Activated CD8-positive, alpha-beta T cell treated with anti-CD3 and anti-CD28 coated beads, Interleukin-2, amount 10 ng/mL, durations not matched to agents 7 days and 5 days (primary cell): ENCODE measurements around the gene PDE4D. TPM values are rescaled to one million over a fixed set of nuclear protein-coding genes. Genes with fewer than 3 reads are reported as not detected.
A peak's percentile ranks its signal among the peaks of the same experiment; 100 is the strongest.

Source experiments
- ATAC-seq: fragments of 150-1000 bp; cut with Tn5 transposase; one replicate; pipeline ENCODE4 v1.10.0; 2021; ENCODE audit warnings: moderate library complexity
- CTCF ChIA-PET: fragments of 350-600 bp; sonication (Branson Sonifier 250); formaldehyde crosslinking; loops from one replicate; lab custom pipeline; 2021; ENCODE audit warnings: antibody characterized with exemption; lab: Charles Lee
- POLR2A ChIA-PET: fragments of 350-600 bp; sonication (Branson Sonifier 250); formaldehyde crosslinking; loops from one replicate; lab custom pipeline; 2021; ENCODE audit warnings: antibody characterized with exemption; lab: Charles Lee
- DNase-seq: peaks from one replicate; pipeline ENCODE4 v3.0.0-alpha.2; 2020
- H3K27ac Mint-ChIP-seq: one replicate; pipeline ENCODE4 v1.8.0; 2021; ENCODE audit warnings: mild to moderate bottlenecking, mixed read lengths
- H3K27me3 Mint-ChIP-seq: one replicate; pipeline ENCODE4 v1.8.0; 2021; ENCODE audit warnings: low read depth, mixed read lengths
- H3K36me3 Mint-ChIP-seq: one replicate; pipeline ENCODE4 v1.8.0; 2021; ENCODE audit warnings: low read depth, mixed read lengths
- H3K4me1 Mint-ChIP-seq: one replicate; pipeline ENCODE4 v1.8.0; 2021; ENCODE audit warnings: low read depth, mixed read lengths
- H3K4me3 Mint-ChIP-seq: one replicate; pipeline ENCODE4 v1.8.0; 2021; ENCODE audit warnings: mild to moderate bottlenecking, mixed read lengths
- H3K9me3 Mint-ChIP-seq: one replicate; pipeline ENCODE4 v1.8.0; 2022; ENCODE audit warnings: mixed read lengths; ENCODE audit not compliant: insufficient read depth
- total RNA-seq, 2 experiments: library from RNA; stranded (reverse); gene quantifications; one replicate each; pipeline ENCODE4 v1.2.3, GENCODE V29; 2021

Gene PDE4D
- total RNA-seq, 2 experiments from 2014 or later = 65.4 to 70.7 TPM

- Mint-ChIP-seq H3K4me1 (peaks cover 18% of the 10 kb centered on the region), H3K36me3 (no peaks in the 10 kb centered on the region), H3K27me3 (peaks cover 22% of the 10 kb centered on the region), H3K9me3 (no peaks in the 10 kb centered on the region), H3K27ac (no peak overlapping the region), H3K4me3 (no peak overlapping the region)
- POLR2A ChIA-PET = no interaction called here
- DNase-seq = no peak
- CTCF ChIA-PET = interaction anchor here (0.7 to 9.2 kb wide), 6 partner anchors 8 to 293 kb away, joined by 3 to 234 read pairs (median 10); no protein-coding TSS in a partner anchor
- ATAC-seq = no peak
Observed at GRCh38 chr5:59179704-59180103, 713.8 kb downstream of the PDE4D start.

GRCh38 chr5:59178482-59178881 is 715.0 kb downstream of the PDE4D start:
- DNase-seq (no peak), ATAC-seq (no peak)
- ChIA-PET POLR2A (interaction anchor here (0.6 to 1.1 kb wide), 3 partner anchors 51 to 203 kb away, joined by 3 read pairs; no protein-coding TSS in a partner anchor), CTCF (interaction anchor here (0.6 to 9.2 kb wide), 8 partner anchors 9 to 296 kb away, joined by 3 to 234 read pairs (median 4); no protein-coding TSS in a partner anchor)
- H3K27me3 Mint-ChIP-seq = peaks cover 16% of the 10 kb centered on the region
- H3K9me3 Mint-ChIP-seq = no peaks in the 10 kb centered on the region
- no peaks in the 10 kb centered on the region for H3K36me3 Mint-ChIP-seq
- peak overlapping the region; percentile 66 for H3K27ac Mint-ChIP-seq
- no peak overlapping the region for H3K4me3 Mint-ChIP-seq
- H3K4me1 Mint-ChIP-seq = peaks cover 29% of the 10 kb centered on the region

GRCh38 chr5:59178071-59178470 is 715.5 kb downstream of the PDE4D start:
- ATAC-seq (no peak), DNase-seq (no peak)
- H3K36me3 Mint-ChIP-seq = no peaks in the 10 kb centered on the region
- POLR2A ChIA-PET = interaction anchor here (0.6 to 1.1 kb wide), 3 partner anchors 50 to 203 kb away, joined by 3 read pairs; no protein-coding TSS in a partner anchor
- H3K27me3 Mint-ChIP-seq = peaks cover 14% of the 10 kb centered on the region
- CTCF ChIA-PET = interaction anchor here (0.6 to 9.2 kb wide), 9 partner anchors 10 to 295 kb away, joined by 3 to 234 read pairs (median 3); no protein-coding TSS in a partner anchor
- no peaks in the 10 kb centered on the region for H3K9me3 Mint-ChIP-seq
- no peak overlapping the region for H3K4me3 Mint-ChIP-seq
- H3K27ac Mint-ChIP-seq = peak overlapping the region; percentile 66
- H3K4me1 Mint-ChIP-seq = peaks cover 33% of the 10 kb centered on the region

- ATAC-seq = no peak
- Mint-ChIP-seq H3K36me3 (no peaks in the 10 kb centered on the region), H3K4me3 (no peak overlapping the region), H3K27ac (peak overlapping the region; percentile 66), H3K4me1 (peaks cover 35% of the 10 kb centered on the region), H3K9me3 (no peaks in the 10 kb centered on the region), H3K27me3 (peaks cover 10% of the 10 kb centered on the region)
- no peak for DNase-seq
- ChIA-PET CTCF (interaction anchor here (1.1 to 9.2 kb wide), 6 partner anchors 10 to 295 kb away, joined by 3 to 234 read pairs (median 4); no protein-coding TSS in a partner anchor), POLR2A (interaction anchor here (1.1 kb wide), 1 partner anchor 136 kb away, joined by 3 read pairs; no protein-coding TSS in a partner anchor)
Observed at GRCh38 chr5:59177644-59178043, 715.9 kb downstream of the PDE4D start.

GRCh38 chr5:59174248-59174844 is 719.2 kb downstream of the PDE4D start:
- ChIA-PET POLR2A (interaction anchor here (0.7 to 3.0 kb wide), 4 partner anchors 46 to 140 kb away, joined by 3 to 22 read pairs (median 10); no protein-coding TSS in a partner anchor), CTCF (interaction anchor here (0.7 to 9.2 kb wide), 55 partner anchors 9 to 303 kb away, joined by 3 to 234 read pairs (median 8); no protein-coding TSS in a partner anchor)
- Mint-ChIP-seq H3K4me1 (peaks cover 41% of the 10 kb centered on the region), H3K27me3 (no peaks in the 10 kb centered on the region), H3K36me3 (peaks cover 3% of the 10 kb centered on the region), H3K9me3 (no peaks in the 10 kb centered on the region), H3K27ac (no peak overlapping the region), H3K4me3 (no peak overlapping the region)
- DNase-seq = peak; percentile 64
- peak; percentile 88 for ATAC-seq

GRCh38 chr5:59173578-59173977 is 719.9 kb downstream of the PDE4D start:
- H3K27ac Mint-ChIP-seq = no peak overlapping the region
- no peak for ATAC-seq
- peak; percentile 37 for DNase-seq
- H3K36me3 Mint-ChIP-seq = peaks cover 3% of the 10 kb centered on the region
- no peaks in the 10 kb centered on the region for H3K9me3 Mint-ChIP-seq
- H3K27me3 Mint-ChIP-seq = no peaks in the 10 kb centered on the region
- ChIA-PET CTCF (interaction anchor here (0.8 to 9.2 kb wide), 49 partner anchors 10 to 302 kb away, joined by 3 to 234 read pairs (median 9); no protein-coding TSS in a partner anchor), POLR2A (interaction anchor here (1.1 to 3.0 kb wide), 4 partner anchors 45 to 139 kb away, joined by 6 to 22 read pairs (median 10); no protein-coding TSS in a partner anchor)
- H3K4me3 Mint-ChIP-seq = no peak overlapping the region
- peaks cover 40% of the 10 kb centered on the region for H3K4me1 Mint-ChIP-seq

GRCh38 chr5:59171131-59171530 is 722.4 kb downstream of the PDE4D start:
- Mint-ChIP-seq H3K9me3 (no peaks in the 10 kb centered on the region), H3K36me3 (peaks cover 3% of the 10 kb centered on the region), H3K4me1 (peaks cover 26% of the 10 kb centered on the region), H3K27ac (peak overlapping the region; percentile 19), H3K27me3 (no peaks in the 10 kb centered on the region), H3K4me3 (no peak overlapping the region)
- CTCF ChIA-PET = interaction anchor here (0.7 kb wide), 1 partner anchor 36 kb away, joined by 3 read pairs; no protein-coding TSS in a partner anchor
- POLR2A ChIA-PET = no interaction called here
- DNase-seq (no peak), ATAC-seq (no peak)

- POLR2A ChIA-PET = no interaction called here
- no peak overlapping the region for H3K4me3 Mint-ChIP-seq
- H3K27ac Mint-ChIP-seq = no peak overlapping the region
Observed at GRCh38 chr5:59169768-59170150, 723.8 kb downstream of the PDE4D start.

GRCh38 chr5:59169081-59169767 is 724.3 kb downstream of the PDE4D start:
- H3K4me3 Mint-ChIP-seq = no peak overlapping the region
- H3K36me3 Mint-ChIP-seq = peaks cover 3% of the 10 kb centered on the region
- ATAC-seq (no peak), DNase-seq (no peak)
- H3K4me1 Mint-ChIP-seq = peaks cover 26% of the 10 kb centered on the region
- H3K27me3 Mint-ChIP-seq = peaks cover 3% of the 10 kb centered on the region
- no peak overlapping the region for H3K27ac Mint-ChIP-seq
- CTCF ChIA-PET = interaction anchor here (1.4 to 3.1 kb wide), 3 partner anchors 10 to 134 kb away, joined by 3 to 21 read pairs (median 4); no protein-coding TSS in a partner anchor
- H3K9me3 Mint-ChIP-seq = no peaks in the 10 kb centered on the region
- POLR2A ChIA-PET = no interaction called here

More at GRCh38 chr5:59169768-59170150, 723.8 kb downstream of the PDE4D start:
- DNase-seq (no peak), ATAC-seq (no peak)
- H3K27me3 Mint-ChIP-seq = peaks cover under 1% of the 10 kb centered on the region
- peaks cover 29% of the 10 kb centered on the region for H3K4me1 Mint-ChIP-seq
- H3K9me3 Mint-ChIP-seq = no peaks in the 10 kb centered on the region
- peaks cover 3% of the 10 kb centered on the region for H3K36me3 Mint-ChIP-seq
- CTCF ChIA-PET = interaction anchor here (1.4 to 3.1 kb wide), 2 partner anchors 45 to 134 kb away, joined by 4 to 21 read pairs; no protein-coding TSS in a partner anchor

- Mint-ChIP-seq H3K9me3 (no peaks in the 10 kb centered on the region), H3K36me3 (peaks cover 3% of the 10 kb centered on the region), H3K4me1 (peaks cover 14% of the 10 kb centered on the region), H3K27ac (no peak overlapping the region), H3K27me3 (peaks cover 3% of the 10 kb centered on the region), H3K4me3 (no peak overlapping the region)
- ChIA-PET POLR2A (interaction anchor here (0.8 kb wide), 1 partner anchor 40 kb away, joined by 4 read pairs; no protein-coding TSS in a partner anchor), CTCF (interaction anchor here (1.0 to 3.1 kb wide), 5 partner anchors 8 to 281 kb away, joined by 3 to 21 read pairs (median 4); no protein-coding TSS in a partner anchor)
- DNase-seq = no peak
- no peak for ATAC-seq
Observed at GRCh38 chr5:59168067-59168466, 725.5 kb downstream of the PDE4D start.
